Karpas-422 (cell line): ENCODE results near the gene SST. TPM values are rescaled to one million over a fixed set of nuclear protein-coding genes. Genes with fewer than 3 reads are reported as not detected.

Experiments used
- DNase-seq: peaks from one replicate; pipeline ENCODE4 v3.0.0-alpha.2; 2015
- H2AFZ ChIP-seq: fragments of 200-600 bp; sonication (generic); 2 replicates; pipeline ENCODE4 v1.6.1; 2014; ENCODE audit warnings: antibody characterized with exemption, low read length, mixed read lengths
- H3K27ac ChIP-seq: fragments of 200-600 bp; sonication (generic); 2 replicates; pipeline ENCODE4 v1.5.1; 2014; ENCODE audit warnings: mild to moderate bottlenecking, low read length, moderate library complexity
- H3K27me3 ChIP-seq: fragments of 200-600 bp; sonication (generic); 2 replicates; pipeline ENCODE4 v1.6.1; 2014; ENCODE audit warnings: low read length, mixed read lengths
- H3K36me3 ChIP-seq: fragments of 200-600 bp; sonication (generic); 2 replicates; pipeline ENCODE4 v1.6.1; 2014; ENCODE audit warnings: low read length, mixed read lengths; ENCODE audit not compliant: insufficient read depth
- H3K4me1 ChIP-seq: fragments of 200-600 bp; sonication (generic); 2 replicates; pipeline ENCODE4 v1.6.1; 2014; ENCODE audit warnings: mild to moderate bottlenecking, low read length, mixed read lengths
- H3K4me2 ChIP-seq: fragments of 200-600 bp; sonication (generic); 2 replicates; pipeline ENCODE4 v1.6.1; 2014; ENCODE audit warnings: low read length, low read depth, mild to moderate bottlenecking; ENCODE audit not compliant: poor library complexity, severe bottlenecking
- H3K4me3 ChIP-seq: fragments of 200-600 bp; sonication (generic); 2 replicates; pipeline ENCODE4 v1.5.1; 2014; ENCODE audit warnings: mild to moderate bottlenecking, antibody characterized with exemption, low read length, mixed read lengths
- H3K79me2 ChIP-seq: fragments of 200-600 bp; sonication (generic); 2 replicates; pipeline ENCODE4 v1.6.1; 2014; ENCODE audit warnings: mild to moderate bottlenecking, low read length, mixed read lengths
- H3K9ac ChIP-seq: fragments of 200-600 bp; sonication (generic); 2 replicates; pipeline ENCODE4 v1.6.0; 2014; ENCODE audit warnings: low read length
- H3K9me2 ChIP-seq: fragments of 200-600 bp; sonication (generic), shearing (Covaris generic); replicated peaks from 2 replicates; pipeline ENCODE4 v1.6.0; 2014; ENCODE audit warnings: mild to moderate bottlenecking, low read length, moderate library complexity; ENCODE audit not compliant: insufficient read depth
- H3K9me3 ChIP-seq: fragments of 300-700, 200-600 bp; sonication (generic); 2 replicates; pipeline ENCODE4 v1.6.1; 2014; ENCODE audit warnings: low read length, mixed read lengths
- H4K20me1 ChIP-seq: fragments of 200-600 bp; sonication (generic); 2 replicates; pipeline ENCODE4 v1.6.1; 2014; ENCODE audit warnings: mild to moderate bottlenecking, antibody characterized with exemption, low read length, low read depth; ENCODE audit not compliant: insufficient read depth
- total RNA-seq: library from RNA; depleted of rRNA; stranded (reverse); fragments of >200 nt; shearing (Covaris generic); gene quantifications from 2 replicates; pipeline ENCODE4 v1.2.3, GENCODE V29; 2014; ENCODE audit warnings: low replicate concordance; rRNA removed

The SST gene
- total RNA-seq, 1 experiment from 2014 or later = not detected

DNA sequence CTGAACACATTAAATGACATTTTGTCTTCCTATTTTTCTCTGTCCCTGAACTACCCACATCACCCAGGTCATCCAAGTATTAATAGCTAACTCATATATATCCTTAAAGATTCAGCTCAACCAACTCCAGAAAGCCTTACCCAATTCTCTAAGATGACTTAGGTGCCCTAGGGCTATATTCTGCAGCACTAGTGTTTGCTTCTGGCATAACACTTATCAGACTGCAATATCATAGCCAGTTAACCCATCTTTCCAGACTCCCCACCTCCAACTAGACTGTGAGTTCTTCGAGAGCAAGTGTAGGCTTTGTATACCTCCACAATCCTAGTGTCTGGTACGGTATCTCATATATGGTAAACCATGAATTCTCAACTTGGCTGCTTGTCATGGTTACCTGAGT, 50.7 kb downstream of the SST start:
- no peak overlapping the region for H3K4me3 ChIP-seq
- H3K9me2 ChIP-seq = no peaks in the 10 kb centered on the region
- H4K20me1 ChIP-seq = no peaks in the 10 kb centered on the region
- H3K27ac ChIP-seq = no peak overlapping the region
- H3K4me1 ChIP-seq = 0 out of 2 replicates have a peak, but pooled peaks cover 3% of the 10 kb centered on the region
- H3K79me2 ChIP-seq = no peaks in the 10 kb centered on the region
- no peaks in the 10 kb centered on the region for H3K36me3 ChIP-seq
- H3K27me3 ChIP-seq = no peaks in the 10 kb centered on the region
- H3K9me3 ChIP-seq = no peaks in the 10 kb centered on the region
- no peak for DNase-seq
- no peak overlapping the region for H2AFZ ChIP-seq
- no peak overlapping the region for H3K9ac ChIP-seq
- H3K4me2 ChIP-seq = no peak overlapping the region

Other genes starting within 250 kb of the SST start
- gene RTP2, start 32.2 kb upstream of the SST start, total RNA-seq = not detected in 2 replicates
- 488 and 569 TPM in 2 replicates for gene BCL6, start 75.1 kb upstream of the SST start, total RNA-seq